ENCODE results near the gene HNRNPL. TPM values are rescaled to one million over a fixed set of nuclear protein-coding genes. Genes with fewer than 3 reads are reported as not detected.

Gene HNRNPL
- polyA plus RNA-seq, 1 experiment = 342 TPM

GRCh38 chr19:38846097-38846496 lies 3.7 kb downstream of the HNRNPL start:
- ChIA-PET POLR2A (no interaction called here), CTCF (no interaction called here)
- peaks cover 47% of the 10 kb centered on the region for H3K36me3 ChIP-seq (ENCODE audit: control insufficient read depth, insufficient read depth, low read length)
- H3K27me3 ChIP-seq (ENCODE audit: control insufficient read depth, insufficient read depth, low read length) = no peaks in the 10 kb centered on the region
- H3K4me3 ChIP-seq (ENCODE audit: low read depth, low read length) = no peak overlapping the region
- DNase-seq (ENCODE audit: low read depth) = no peak
- TF ChIP-seq CTCF (IDR thresholded peaks at IDR 0.05; ENCODE audit: insufficient read depth, low read depth, low read length) = no peak

- ChIA-PET CTCF (no interaction called here), POLR2A (no interaction called here)
- TF ChIP-seq CTCF (IDR thresholded peaks at IDR 0.05; ENCODE audit: insufficient read depth, low read depth, low read length) = no peak
- peaks cover 50% of the 10 kb centered on the region for H3K36me3 ChIP-seq (ENCODE audit: control insufficient read depth, insufficient read depth, low read length)
- DNase-seq (ENCODE audit: low read depth) = no peak
- H3K4me3 ChIP-seq (ENCODE audit: low read depth, low read length) = no peak overlapping the region
- H3K27me3 ChIP-seq (ENCODE audit: control insufficient read depth, insufficient read depth, low read length) = no peaks in the 10 kb centered on the region
Observed at GRCh38 chr19:38845374-38846024, 4.3 kb downstream of the HNRNPL start.

GRCh38 chr19:38844093-38844686 lies 5.6 kb downstream of the HNRNPL start:
- CTCF ChIA-PET = interaction anchor here (0.6 kb wide), 1 partner anchor 13 kb away, joined by 3 read pairs; no protein-coding TSS in a partner anchor
- H3K27me3 ChIP-seq (ENCODE audit: control insufficient read depth, insufficient read depth, low read length) = no peaks in the 10 kb centered on the region
- no peak for DNase-seq (ENCODE audit: low read depth)
- no peak overlapping the region for H3K4me3 ChIP-seq (ENCODE audit: low read depth, low read length)
- no peak for TF ChIP-seq CTCF (IDR thresholded peaks at IDR 0.05; ENCODE audit: insufficient read depth, low read depth, low read length)
- peaks cover 57% of the 10 kb centered on the region for H3K36me3 ChIP-seq (ENCODE audit: control insufficient read depth, insufficient read depth, low read length)
- POLR2A ChIA-PET = no interaction called here

- CTCF ChIA-PET = no interaction called here
- no peak for TF ChIP-seq CTCF (IDR thresholded peaks at IDR 0.05; ENCODE audit: insufficient read depth, low read depth, low read length)
- POLR2A ChIA-PET = no interaction called here
- DNase-seq (ENCODE audit: low read depth) = no peak
- Histone ChIP-seq H3K4me3 (ENCODE audit: low read depth, low read length) (no peak overlapping the region), H3K27me3 (ENCODE audit: control insufficient read depth, insufficient read depth, low read length) (no peaks in the 10 kb centered on the region), H3K36me3 (ENCODE audit: control insufficient read depth, insufficient read depth, low read length) (peaks cover 63% of the 10 kb centered on the region)
Observed at GRCh38 chr19:38843175-38843758, 6.5 kb downstream of the HNRNPL start.

GRCh38 chr19:38842439-38843174 lies 7.2 kb downstream of the HNRNPL start:
- Histone ChIP-seq H3K4me3 (ENCODE audit: low read depth, low read length) (no peak overlapping the region), H3K27me3 (ENCODE audit: control insufficient read depth, insufficient read depth, low read length) (no peaks in the 10 kb centered on the region), H3K36me3 (ENCODE audit: control insufficient read depth, insufficient read depth, low read length) (peaks cover 66% of the 10 kb centered on the region)
- no peak for DNase-seq (ENCODE audit: low read depth)
- TF ChIP-seq CTCF (IDR thresholded peaks at IDR 0.05; ENCODE audit: insufficient read depth, low read depth, low read length) = no peak
- ChIA-PET CTCF (interaction anchor here (0.8 kb wide), 1 partner anchor 73 kb away, joined by 4 read pairs; no protein-coding TSS in a partner anchor), POLR2A (no interaction called here)
